BJ (cell line): ENCODE results near the gene PTPRM. TPM values are rescaled to one million over a fixed set of nuclear protein-coding genes. Genes with fewer than 3 reads are reported as not detected.

Experiments used
- CTCF ChIA-PET: fragments of 350-600 bp; formaldehyde crosslinking; extraction: SDS; loops from one replicate; lab custom pipeline; 2021; ENCODE audit warnings: antibody characterized with exemption, inconsistent platforms; lab: Yijun Ruan, JAX
- POLR2A ChIA-PET: fragments of 300-600 bp; sonication (Branson Sonifier 250); formaldehyde crosslinking; extraction: SDS; loops from one replicate; lab custom pipeline; 2021; ENCODE audit warnings: antibody characterized with exemption; lab: Charles Lee
- DNase-seq: peaks from one replicate; pipeline ENCODE4 v3.0.0-alpha.2; 2011; ENCODE audit warnings: low read depth
- H3K27me3 ChIP-seq: 2 replicates; pipeline ENCODE4 v1.6.0; 2011; ENCODE audit warnings: low read length; ENCODE audit not compliant: control insufficient read depth, insufficient read depth
- H3K36me3 ChIP-seq: 2 replicates; pipeline ENCODE4 v1.5.1; 2011; ENCODE audit warnings: low read length; ENCODE audit not compliant: control insufficient read depth, insufficient read depth
- H3K4me3 ChIP-seq: 2 replicates; pipeline ENCODE4 v1.5.1; 2011; ENCODE audit warnings: low read depth, mild to moderate bottlenecking, control low read depth, low read length
- polyA plus RNA-seq: library from polyadenylated mRNA; depleted of rRNA; stranded (reverse); fragments of >200 nt; gene quantifications from 2 replicates; pipeline ENCODE4 v1.2.3, GENCODE V29; 2011
- TF ChIP-seq, protein P1 (sequence below): IDR thresholded peaks from 2 replicates; pipeline ENCODE4 v1.5.1; 2011; ENCODE audit warnings: low read depth, mild to moderate bottlenecking, control low read depth, inconsistent platforms, low read length, moderate library complexity; ENCODE audit not compliant: insufficient read depth

Gene PTPRM
- polyA plus RNA-seq, 1 experiment: 149 TPM

DNA sequence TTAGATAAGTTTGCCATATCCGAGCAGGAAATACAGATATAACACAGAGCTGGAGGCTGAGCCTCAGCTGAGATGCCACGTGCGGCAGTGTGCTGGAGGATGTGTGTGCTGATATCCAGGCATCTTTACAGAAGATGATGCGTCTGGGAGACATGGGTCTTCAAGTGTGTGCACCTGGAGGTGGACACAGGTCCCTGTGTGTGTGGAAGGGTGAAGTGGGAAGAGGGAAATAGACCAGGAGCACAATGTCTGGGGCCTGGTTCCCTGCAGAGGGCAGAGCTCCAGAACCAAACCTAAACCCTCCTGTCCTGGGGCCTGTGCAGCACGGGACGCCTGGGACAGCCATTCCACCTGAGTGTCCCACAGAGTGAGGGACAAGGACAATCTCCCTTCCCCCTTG is 861.8 kb downstream of the PTPRM start:
- ChIA-PET CTCF (no interaction called here), POLR2A (no interaction called here)
- no peaks in the 10 kb centered on the region for H3K36me3 ChIP-seq
- H3K4me3 ChIP-seq: no peak overlapping the region
- H3K27me3 ChIP-seq: peaks cover 3% of the 10 kb centered on the region
- DNase-seq: no peak
- TF ChIP-seq, protein P1, sequence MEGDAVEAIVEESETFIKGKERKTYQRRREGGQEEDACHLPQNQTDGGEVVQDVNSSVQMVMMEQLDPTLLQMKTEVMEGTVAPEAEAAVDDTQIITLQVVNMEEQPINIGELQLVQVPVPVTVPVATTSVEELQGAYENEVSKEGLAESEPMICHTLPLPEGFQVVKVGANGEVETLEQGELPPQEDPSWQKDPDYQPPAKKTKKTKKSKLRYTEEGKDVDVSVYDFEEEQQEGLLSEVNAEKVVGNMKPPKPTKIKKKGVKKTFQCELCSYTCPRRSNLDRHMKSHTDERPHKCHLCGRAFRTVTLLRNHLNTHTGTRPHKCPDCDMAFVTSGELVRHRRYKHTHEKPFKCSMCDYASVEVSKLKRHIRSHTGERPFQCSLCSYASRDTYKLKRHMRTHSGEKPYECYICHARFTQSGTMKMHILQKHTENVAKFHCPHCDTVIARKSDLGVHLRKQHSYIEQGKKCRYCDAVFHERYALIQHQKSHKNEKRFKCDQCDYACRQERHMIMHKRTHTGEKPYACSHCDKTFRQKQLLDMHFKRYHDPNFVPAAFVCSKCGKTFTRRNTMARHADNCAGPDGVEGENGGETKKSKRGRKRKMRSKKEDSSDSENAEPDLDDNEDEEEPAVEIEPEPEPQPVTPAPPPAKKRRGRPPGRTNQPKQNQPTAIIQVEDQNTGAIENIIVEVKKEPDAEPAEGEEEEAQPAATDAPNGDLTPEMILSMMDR: no peak

DNA sequence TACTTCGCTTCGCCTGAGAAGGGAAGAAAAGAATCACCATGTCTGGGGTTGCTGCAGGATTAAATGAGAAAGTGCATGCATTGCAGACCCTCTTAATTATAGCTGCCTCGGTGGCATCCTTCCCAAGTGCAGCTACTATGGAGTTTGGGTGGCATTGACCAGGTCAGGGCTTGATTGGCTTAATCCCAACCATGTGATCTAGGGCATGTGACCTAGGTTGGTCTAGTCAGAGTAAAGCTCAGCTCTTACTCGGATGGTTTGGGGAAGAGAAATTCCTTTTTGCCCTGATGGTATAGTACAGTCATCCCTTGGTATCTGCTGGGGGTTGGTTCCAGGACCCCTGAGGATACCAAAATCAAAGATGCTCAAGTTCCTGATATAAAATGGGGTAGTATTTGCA is 863.9 kb downstream of the PTPRM start:
- ChIA-PET CTCF (no interaction called here), POLR2A (no interaction called here)
- TF ChIP-seq, protein P1: no peak

DNA sequence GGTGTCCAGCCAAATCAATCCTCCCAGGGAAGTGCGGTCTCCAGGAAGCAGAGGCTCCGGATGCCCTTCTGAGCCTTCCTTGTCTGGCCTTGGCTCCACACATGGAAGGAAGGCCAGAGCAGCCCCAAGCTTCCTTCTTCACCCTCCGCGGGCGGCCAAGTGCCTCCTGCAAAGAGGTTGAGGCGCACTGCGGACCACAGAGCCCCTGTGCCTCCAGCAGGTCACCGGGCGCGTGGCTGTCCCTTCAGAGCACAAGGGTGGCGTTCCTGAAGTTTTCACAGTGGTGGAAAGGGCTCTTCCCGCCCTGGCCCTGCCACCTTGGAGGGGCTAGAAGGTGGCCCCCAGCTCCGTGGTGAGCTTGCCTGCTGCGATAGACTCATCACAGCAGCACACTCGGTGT is 866.2 kb downstream of the PTPRM start:
- Histone ChIP-seq H3K27me3 (peaks cover 7% of the 10 kb centered on the region), H3K4me3 (no peak overlapping the region), H3K36me3 (no peaks in the 10 kb centered on the region)
- ChIA-PET CTCF (interaction anchor here (1.1 kb wide), 1 partner anchor 10 kb away, joined by 3 read pairs; no protein-coding TSS in a partner anchor), POLR2A (no interaction called here)
- DNase-seq: no peak
- TF ChIP-seq, protein P1: no peak

More for the DNA sequence above, 863.9 kb downstream of the PTPRM start:
- Histone ChIP-seq H3K27me3 (peaks cover 5% of the 10 kb centered on the region), H3K4me3 (no peak overlapping the region), H3K36me3 (no peaks in the 10 kb centered on the region)
- DNase-seq: no peak

DNA sequence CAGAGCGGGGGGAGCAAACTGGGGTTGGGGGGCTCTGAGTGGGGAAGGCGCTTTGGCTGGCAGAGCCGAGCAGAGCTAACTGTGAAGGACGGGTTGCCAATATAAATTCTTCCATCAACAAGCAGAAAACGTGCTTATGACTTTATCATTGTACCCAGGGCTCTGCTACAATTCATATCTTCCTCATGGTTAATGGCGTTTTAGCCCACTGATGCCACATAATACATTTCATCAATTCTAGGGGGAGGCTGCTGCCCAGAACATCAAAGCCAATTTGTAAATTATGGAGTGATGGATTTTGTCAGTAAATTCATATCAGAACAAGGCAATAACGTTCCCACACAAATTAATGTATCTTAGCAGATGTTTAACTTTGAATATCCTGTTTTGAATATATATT is 866.7 kb downstream of the PTPRM start:
- Histone ChIP-seq H3K27me3 (peaks cover 7% of the 10 kb centered on the region), H3K4me3 (no peak overlapping the region), H3K36me3 (no peaks in the 10 kb centered on the region)
- ChIA-PET POLR2A (no interaction called here), CTCF (no interaction called here)
- TF ChIP-seq, protein P1: no peak
- DNase-seq: no peak

DNA sequence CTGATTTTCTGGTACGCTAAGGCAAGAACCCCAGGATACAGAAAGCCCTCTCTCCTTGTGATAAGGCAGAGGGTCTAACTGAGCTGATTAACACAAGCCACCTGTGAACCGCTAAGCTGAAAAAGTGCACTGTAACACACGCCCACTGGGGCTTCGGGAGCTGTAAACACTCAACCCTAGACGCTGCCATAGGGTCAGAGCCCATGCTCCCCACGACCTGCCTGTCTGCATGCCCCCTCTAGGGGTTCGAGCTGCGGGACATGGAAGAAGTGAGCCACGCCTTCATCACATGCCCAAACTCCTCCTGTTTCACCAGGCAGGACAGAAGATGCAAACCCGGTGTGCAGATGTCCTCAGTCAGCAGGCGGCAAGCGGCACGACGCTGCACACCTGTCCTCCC is 868.3 kb downstream of the PTPRM start:
- Histone ChIP-seq H3K27me3 (peaks cover 7% of the 10 kb centered on the region; the same call in 1 of the 2 replicates), H3K36me3 (no peaks in the 10 kb centered on the region), H3K4me3 (no peak overlapping the region)
- DNase-seq: no peak
- CTCF ChIA-PET: no interaction called here
- TF ChIP-seq, protein P1: no peak
- POLR2A ChIA-PET: no interaction called here
